Lower leg skin (tissue), 4 donors: ENCODE data around the gene IL4I1. TPM values are rescaled to one million over a fixed set of nuclear protein-coding genes. Genes with fewer than 3 reads are reported as not detected.

Source experiments
- DNase-seq, 2 donors: peaks; one replicate each; pipeline ENCODE4 v3.0.0-alpha.2; 2019; ENCODE audit warnings: low spot score in 2 of 2
- H3K4me3 ChIP-seq: fragments of 200-600 bp; sonication (generic); 2 replicates; pipeline ENCODE4 v1.5.1; 2017; ENCODE audit warnings: mild to moderate bottlenecking, low read depth; ENCODE audit not compliant: poor library complexity, severe bottlenecking
- CTCF ChIP-seq, 3 donors: fragments of 450-650 bp; IDR thresholded peaks; one replicate each; pipeline ENCODE4 v1.5.1; 2016; ENCODE audit warnings: antibody characterized with exemption in 3 of 3, mild to moderate bottlenecking in 3 of 3, moderate library complexity in 2 of 3
- POLR2A ChIP-seq, 2 donors: fragments of 450-650 bp; IDR thresholded peaks; one replicate each; pipeline ENCODE4 v1.6.1; 2016 to 2017; ENCODE audit warnings: antibody characterized with exemption in 2 of 2, mild to moderate bottlenecking in 1 of 2, moderate library complexity in 1 of 2
- WGBS, 2 donors: methylation state at CpG; one replicate each; pipeline ENCODE4 v1.1.5; 2018; 5-methylcytosine and 5-hydroxymethylcytosine counted together
- intact Hi-C: fragments of 100-400 bp; cut with DNase I; formaldehyde crosslinking; loops from one replicate; pipeline ENCODE4 v1.15.0; 2023; ENCODE audit warnings: low total_unique reads
- total RNA-seq, 4 donors: library from RNA; depleted of rRNA; stranded (reverse); fragments of >200 nt; gene quantifications; one replicate each; pipeline ENCODE4 v1.1.0, GENCODE V29; 2016

Gene IL4I1
- total RNA-seq, 4 donors from 2014 or later = 0.42 TPM; not detected in 3

- intact Hi-C loops = no loop called here
- no peak for DNase-seq
- H3K4me3 ChIP-seq = no peak overlapping the region
- 92 to 95% methylated on average over 12 of the region's 12 CpGs for WGBS, 2 donors
- no peak for TF ChIP-seq CTCF (IDR thresholded peaks at IDR 0.05)
- TF ChIP-seq POLR2A (IDR thresholded peaks at IDR 0.05) = no peak
Measured at GRCh38 chr19:49879243-49879963, 17.3 kb downstream of the IL4I1 start.

GRCh38 chr19:49878744-49879070 lies 18.0 kb downstream of the IL4I1 start:
- WGBS, 2 donors = 73 to 77% methylated on average over 9 of the region's 9 CpGs
- no peak for TF ChIP-seq CTCF (IDR thresholded peaks at IDR 0.05)
- no peak for TF ChIP-seq POLR2A (IDR thresholded peaks at IDR 0.05)
- H3K4me3 ChIP-seq = no peak overlapping the region
- intact Hi-C loops = no loop called here
- no peak for DNase-seq

GRCh38 chr19:49877879-49878743 lies 18.6 kb downstream of the IL4I1 start:
- WGBS, 2 donors = 6 to 7% methylated on average over 39 to 41 of the region's 41 CpGs
- DNase-seq = peak; percentile 98 to 100
- intact Hi-C loops = no loop called here
- H3K4me3 ChIP-seq = peak overlapping the region; percentile 51
- no peak for TF ChIP-seq POLR2A (IDR thresholded peaks at IDR 0.05)
- no peak for TF ChIP-seq CTCF (IDR thresholded peaks at IDR 0.05)

GRCh38 chr19:49877020-49877878 lies 19.4 kb downstream of the IL4I1 start, which contains the start of the genes AKT1S1 and TBC1D17:
Gene AKT1S1 (minus strand): TSS chr19:49877355. CDS start chr19:49873295, 4,060 bp downstream.
Gene TBC1D17 (plus strand): TSS chr19:49877702. CDS start chr19:49877724, 22 bp downstream.
- intact Hi-C loops = no loop called here
- no peak for TF ChIP-seq CTCF (IDR thresholded peaks at IDR 0.05)
- peak in 1 of 2 donors; percentile 95 for TF ChIP-seq POLR2A (IDR thresholded peaks at IDR 0.05)
- peak; percentile 100 for DNase-seq
- H3K4me3 ChIP-seq = peak within 1 kb of the TSS; percentile 72
- 1% methylated on average over 61 of the region's 61 CpGs for WGBS, 2 donors

GRCh38 chr19:49876422-49877019 lies 20.2 kb downstream of the IL4I1 start:
- DNase-seq = peak; percentile 98 to 100
- TF ChIP-seq CTCF (IDR thresholded peaks at IDR 0.05) = no peak
- no peak for TF ChIP-seq POLR2A (IDR thresholded peaks at IDR 0.05)
- peak overlapping the region; percentile 72 for H3K4me3 ChIP-seq
- WGBS, 2 donors = 0 to 1% methylated on average over 40 to 42 of the region's 46 CpGs
- intact Hi-C loops = no loop called here
